SK-N-DZ (cell line): ENCODE measurements around the gene ZNF157. TPM values are rescaled to one million over a fixed set of nuclear protein-coding genes. Genes with fewer than 3 reads are reported as not detected.
"Not testable (repeated sequence)": the region's sequence is repeated elsewhere in the genome, so short reads cannot be mapped to it uniquely, and the experiment has no call there.

Experiments
- DNase-seq: peaks from one replicate; pipeline ENCODE4 v3.0.0-alpha.2; 2015; ENCODE audit warnings: low spot score
- polyA plus RNA-seq, 2 experiments: library from polyadenylated mRNA; depleted of rRNA; stranded (reverse); fragments of >200 nt; gene quantifications; 2 replicates each; pipeline ENCODE4 v1.2.3, GENCODE V29; 2014

ZNF157 gene
- polyA plus RNA-seq (2014; cell fraction: cytosol; rRNA removed), result 1.6 and 2.1 TPM in 2 replicates
- polyA plus RNA-seq (2014; cell fraction: nucleus; rRNA removed), result 1.7 and 3.4 TPM in 2 replicates

- no peak for DNase-seq
Measured at GRCh38 chrX:47370278-47370677, at the start of gene ZNF157. ZNF157 (plus strand) TSS chrX:47370578; CDS start chrX:47370669, 91 bp downstream.

- peak; percentile 37 for DNase-seq
Measured at GRCh38 chrX:47321386-47321785, 49.0 kb upstream of the ZNF157 start.

GRCh38 chrX:47321823-47322371 lies 48.5 kb upstream of the ZNF157 start:
- no peak for DNase-seq

- no peak for DNase-seq
Measured at GRCh38 chrX:47327902-47328301, 42.5 kb upstream of the ZNF157 start.

GRCh38 chrX:47332729-47333128 lies 37.6 kb upstream of the ZNF157 start:
- not testable (repeated sequence) for DNase-seq

- no peak for DNase-seq
Measured at GRCh38 chrX:47351706-47352105, 18.7 kb upstream of the ZNF157 start.

GRCh38 chrX:47358387-47359065 lies 11.9 kb upstream of the ZNF157 start:
- DNase-seq, result no peak

GRCh38 chrX:47360423-47361179 lies 9.8 kb upstream of the ZNF157 start:
- DNase-seq, result no peak

GRCh38 chrX:47361538-47362511 lies 8.6 kb upstream of the ZNF157 start:
- peak; percentile 97 for DNase-seq

- DNase-seq, result peak; percentile 90
Measured at GRCh38 chrX:47366041-47366722, 4.2 kb upstream of the ZNF157 start.

- no peak for DNase-seq
Measured at GRCh38 chrX:47373198-47373597, 2.8 kb downstream of the ZNF157 start.

GRCh38 chrX:47380268-47380667 lies 9.9 kb downstream of the ZNF157 start:
- DNase-seq, result no peak

- DNase-seq, result not testable (repeated sequence)
Measured at GRCh38 chrX:47380837-47381236, 10.5 kb downstream of the ZNF157 start.

- peak; percentile 46 for DNase-seq
Measured at GRCh38 chrX:47384502-47384901, 14.1 kb downstream of the ZNF157 start.

GRCh38 chrX:47390780-47391179 lies 20.4 kb downstream of the ZNF157 start:
- no peak for DNase-seq

- no peak for DNase-seq
Measured at GRCh38 chrX:47413179-47413594, 42.8 kb downstream of the ZNF157 start.

GRCh38 chrX:47420265-47420664 lies 49.9 kb downstream of the ZNF157 start:
- peak; percentile 11 for DNase-seq

- no peak for DNase-seq
Measured at GRCh38 chrX:47420962-47421361, 50.6 kb downstream of the ZNF157 start.

GRCh38 chrX:47422444-47422843 lies 52.1 kb downstream of the ZNF157 start:
- no peak for DNase-seq

GRCh38 chrX:47430925-47431324 lies 60.5 kb downstream of the ZNF157 start:
- no peak for DNase-seq

- no peak for DNase-seq
Measured at GRCh38 chrX:47446431-47446830, 76.1 kb downstream of the ZNF157 start.
